Amygdala (tissue), 56 donors: ENCODE results near the gene DACT3.

ENCODE experiments used
- DNase-seq, 56 donors: peaks; one replicate each; lab custom pipeline; 2025; lab: John Stamatoyannopoulos, UW

Gene DACT3

GRCh38 chr19:46617601-46618000, 43.4 kb downstream of the DACT3 start:
- DNase-seq = no peak

DNA sequence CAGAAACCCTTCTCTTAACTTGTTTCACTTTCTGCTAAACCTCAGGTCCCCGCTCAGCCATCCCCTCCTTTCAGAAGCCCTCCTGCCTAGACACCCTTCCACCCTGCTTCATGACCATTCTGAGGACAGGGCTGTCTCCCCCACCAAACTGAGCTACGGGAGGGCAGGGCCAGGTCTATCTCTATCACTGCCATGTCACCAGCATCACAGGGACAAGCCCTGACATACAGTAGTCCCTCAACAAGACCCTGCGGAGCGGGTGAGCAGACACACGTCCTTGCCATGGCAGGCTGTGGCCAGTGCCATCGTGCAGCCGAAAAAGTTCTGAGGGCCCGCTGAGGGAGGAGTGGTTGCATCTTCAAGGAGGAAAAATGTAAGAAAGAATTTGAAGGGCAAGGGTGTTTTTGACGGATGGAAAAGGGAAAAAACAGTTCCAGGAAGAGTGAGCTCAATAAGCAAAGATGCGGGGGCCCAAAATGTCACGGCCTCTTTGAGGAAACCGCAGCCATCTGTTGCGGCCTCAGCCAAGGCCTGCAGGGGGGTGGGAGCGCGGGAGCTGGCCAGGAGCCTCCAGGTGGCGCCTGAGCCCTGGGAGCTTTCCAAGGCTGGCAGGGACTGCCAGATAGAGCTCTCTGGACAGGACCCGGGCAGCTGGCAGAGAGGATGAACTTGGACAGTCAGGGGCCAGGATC, 44.2 kb downstream of the DACT3 start:
- DNase-seq = peak in 5 of 56 donors; percentile 22 to 50 (median 26)

GRCh38 chr19:46615966-46616365, 45.0 kb downstream of the DACT3 start:
- no peak for DNase-seq

GRCh38 chr19:46614114-46614722, 46.8 kb downstream of the DACT3 start:
- peak in 54 of 56 donors; percentile 29 to 92 (median 70) for DNase-seq

DNA sequence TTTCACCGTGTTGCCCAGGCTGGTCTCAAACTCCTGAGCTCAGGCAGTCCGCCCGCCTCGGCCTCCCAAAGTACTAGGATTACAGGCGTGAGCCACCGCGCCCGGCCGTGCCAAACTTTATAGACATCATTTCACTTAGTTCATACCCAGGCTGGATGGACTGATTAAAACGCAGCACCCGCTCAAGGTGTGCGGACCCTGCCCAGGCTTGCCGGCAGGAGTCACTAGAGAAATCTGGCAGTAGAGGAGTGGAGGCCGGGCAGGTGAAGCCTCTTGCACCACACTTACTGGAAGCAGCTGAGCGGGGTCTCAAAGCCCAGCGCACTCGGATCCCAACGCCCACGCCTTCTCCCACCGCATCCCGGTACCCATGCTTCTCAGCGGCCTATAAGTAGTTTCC, 47.5 kb downstream of the DACT3 start:
- no peak for DNase-seq

- no peak for DNase-seq
Measured at GRCh38 chr19:46611776-46612175, 49.2 kb downstream of the DACT3 start.

DNA sequence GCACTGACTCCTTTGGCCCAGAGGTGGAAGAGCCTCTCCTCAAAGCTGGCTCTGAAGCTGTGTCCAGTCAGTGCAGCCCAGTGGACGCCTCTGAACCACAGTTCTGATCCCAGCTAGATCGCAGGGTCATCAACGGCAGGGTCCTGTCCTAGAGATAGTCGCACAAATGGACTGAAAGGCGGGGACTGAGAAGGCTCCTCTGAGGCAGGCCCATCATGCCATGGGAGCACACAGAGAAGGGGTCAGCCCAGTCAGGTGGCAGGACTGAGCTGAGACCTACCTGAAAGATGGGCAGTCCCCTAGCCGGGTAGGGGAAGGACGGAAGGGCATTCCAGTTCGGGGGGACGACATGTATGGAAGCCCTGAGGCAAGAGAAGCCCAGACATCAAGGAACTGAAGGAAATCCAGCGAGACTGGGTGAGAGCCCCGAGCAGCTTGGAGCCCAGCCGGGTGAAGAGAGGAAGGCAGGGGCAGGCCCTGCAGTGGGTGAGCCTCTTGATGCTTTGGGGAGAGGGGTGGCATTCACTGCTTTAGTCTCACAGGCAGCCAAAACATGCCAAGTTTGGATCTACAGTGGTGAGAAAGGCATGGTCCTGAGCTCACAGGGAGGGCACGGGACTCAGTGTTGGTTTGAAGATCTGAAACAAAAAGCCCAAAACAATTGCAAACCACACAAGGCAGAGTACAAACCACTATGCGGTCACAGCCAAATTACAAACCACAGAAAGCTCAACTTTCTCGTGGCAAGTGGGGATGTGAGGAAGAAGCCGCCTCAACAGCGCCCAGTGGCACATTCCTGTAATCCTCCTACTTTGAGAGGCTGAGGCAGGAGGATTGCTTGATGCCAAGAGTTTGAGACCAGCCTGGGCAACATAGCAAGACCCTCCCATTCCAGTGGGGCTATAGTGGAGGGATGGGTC, 49.9 kb downstream of the DACT3 start:
- no peak for DNase-seq

- no peak for DNase-seq
Measured at GRCh38 chr19:46610413-46610775, 50.6 kb downstream of the DACT3 start.

GRCh38 chr19:46609511-46610412, 51.2 kb downstream of the DACT3 start:
- no peak for DNase-seq

- DNase-seq = no peak
Measured at GRCh38 chr19:46608581-46609345, 52.2 kb downstream of the DACT3 start.

DNA sequence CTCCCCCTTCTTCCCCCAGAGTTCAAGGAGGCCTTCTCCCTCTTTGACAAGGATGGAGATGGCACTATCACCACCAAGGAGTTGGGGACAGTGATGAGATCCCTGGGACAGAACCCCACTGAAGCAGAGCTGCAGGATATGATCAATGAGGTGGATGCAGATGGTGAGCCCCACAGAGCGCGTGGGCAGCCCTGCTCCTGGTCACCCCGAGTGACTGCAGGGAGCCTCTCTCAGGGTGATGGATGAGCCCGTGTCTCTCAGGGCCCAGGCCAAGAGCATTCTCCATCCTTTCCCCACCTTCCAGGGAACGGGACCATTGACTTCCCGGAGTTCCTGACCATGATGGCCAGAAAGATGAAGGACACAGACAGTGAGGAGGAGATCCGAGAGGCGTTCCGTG, 52.8 kb downstream of the DACT3 start:
- no peak for DNase-seq

GRCh38 chr19:46607448-46607841, 53.5 kb downstream of the DACT3 start:
- DNase-seq = peak in 30 of 56 donors; percentile 15 to 69 (median 50)

GRCh38 chr19:46606681-46607447, 54.1 kb downstream of the DACT3 start:
- DNase-seq = no peak

GRCh38 chr19:46606019-46606418, 55.0 kb downstream of the DACT3 start:
- DNase-seq = no peak

GRCh38 chr19:46605356-46605821, 55.6 kb downstream of the DACT3 start:
- DNase-seq = peak in 1 of 56 donors; percentile 18

- DNase-seq = peak in 26 of 56 donors; percentile 20 to 68 (median 48)
Measured at GRCh38 chr19:46604781-46605355, 56.1 kb downstream of the DACT3 start.

DNA sequence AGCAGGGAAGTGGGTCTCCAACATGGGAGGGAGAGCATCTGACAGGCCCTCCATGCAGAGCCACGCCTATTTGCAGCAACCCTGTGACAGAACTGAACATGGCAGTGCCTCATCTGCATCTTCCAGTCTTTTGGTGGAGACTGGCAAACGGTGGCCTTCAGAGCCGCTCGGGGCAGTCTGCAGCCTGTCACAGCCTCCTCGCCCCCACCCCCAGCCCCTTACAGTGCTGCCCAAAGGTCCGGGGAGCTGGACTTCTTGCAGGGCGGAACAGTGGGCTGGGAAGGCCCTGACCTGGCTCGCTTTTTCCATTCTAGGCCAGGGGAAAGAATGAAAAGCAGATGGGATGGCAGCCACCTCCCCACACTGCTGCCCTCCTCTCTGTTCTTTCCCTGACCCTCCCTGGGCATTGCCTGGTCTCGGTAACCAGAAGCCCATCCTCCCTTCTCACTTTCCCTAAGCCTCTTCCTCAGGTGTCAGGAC, 57.2 kb downstream of the DACT3 start:
- DNase-seq = peak in 7 of 56 donors; percentile 17 to 47 (median 25)

DNA sequence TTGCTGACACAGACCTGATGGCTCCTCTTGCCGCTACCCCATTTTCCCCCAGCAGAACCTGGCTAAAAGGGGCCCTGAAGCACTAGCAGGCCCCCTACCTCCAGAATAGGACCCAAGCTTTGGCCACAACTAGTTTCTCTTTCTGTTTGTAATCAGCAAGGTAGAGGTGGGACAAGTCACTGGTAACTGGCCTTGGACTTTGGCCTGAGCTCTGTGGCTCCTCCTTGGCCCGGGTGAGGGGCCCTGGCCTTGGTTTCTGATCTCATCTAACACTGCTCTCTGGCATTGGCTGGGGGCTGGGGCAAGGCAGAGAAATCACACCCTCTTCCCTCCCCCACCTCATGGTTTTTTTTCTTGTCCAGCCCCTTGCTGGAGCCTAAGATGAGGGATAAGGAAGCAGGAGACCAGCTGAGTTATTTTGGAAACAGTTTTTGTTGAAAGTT, 57.8 kb downstream of the DACT3 start:
- DNase-seq = no peak
